ENCODE measurements around the gene SLC12A1.
"Not testable (repeated sequence)": the region's sequence is repeated elsewhere in the genome, so short reads cannot be mapped to it uniquely, and the experiment has no call there.

SLC12A1 gene

DNA sequence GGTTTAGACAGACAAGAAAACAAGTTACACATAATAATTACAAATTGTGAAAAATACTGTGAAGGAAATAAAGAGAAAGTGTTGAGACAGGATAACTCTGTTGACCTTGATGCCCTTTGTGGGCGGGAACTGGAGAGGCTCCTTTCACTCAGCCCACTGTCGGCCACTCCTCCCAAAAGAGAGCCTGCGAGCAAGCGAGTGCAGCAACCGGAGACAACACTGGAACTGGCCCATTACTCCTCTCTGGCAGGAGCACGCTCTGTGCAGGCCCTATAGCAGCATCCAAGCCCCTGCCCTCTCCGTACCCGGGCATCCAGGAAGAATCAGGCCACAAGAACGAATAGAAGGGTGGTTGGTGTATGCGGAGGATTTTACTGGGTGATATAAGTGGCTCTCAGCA is 108.9 kb downstream of the SLC12A1 start:
- no peak for DNase-seq

DNA sequence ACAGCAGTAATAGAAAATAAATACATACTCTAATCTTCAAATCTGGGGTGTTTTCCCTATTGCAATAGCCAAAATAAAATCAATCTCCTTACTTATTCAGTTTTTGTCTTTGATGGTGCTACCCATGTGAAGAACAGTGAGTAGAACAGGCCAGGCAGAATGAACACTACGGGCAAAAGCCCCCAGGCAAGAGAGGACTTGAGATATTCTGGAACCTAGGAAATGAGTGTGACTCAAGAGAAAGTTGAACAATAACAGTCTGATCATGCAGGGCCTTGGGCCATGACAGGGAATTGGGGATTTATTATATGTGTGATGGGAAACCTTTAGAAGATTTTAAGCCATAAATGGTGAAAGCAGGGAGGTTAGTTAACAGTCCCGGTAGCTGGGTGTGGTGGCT is 111.1 kb downstream of the SLC12A1 start:
- no peak for DNase-seq

DNA sequence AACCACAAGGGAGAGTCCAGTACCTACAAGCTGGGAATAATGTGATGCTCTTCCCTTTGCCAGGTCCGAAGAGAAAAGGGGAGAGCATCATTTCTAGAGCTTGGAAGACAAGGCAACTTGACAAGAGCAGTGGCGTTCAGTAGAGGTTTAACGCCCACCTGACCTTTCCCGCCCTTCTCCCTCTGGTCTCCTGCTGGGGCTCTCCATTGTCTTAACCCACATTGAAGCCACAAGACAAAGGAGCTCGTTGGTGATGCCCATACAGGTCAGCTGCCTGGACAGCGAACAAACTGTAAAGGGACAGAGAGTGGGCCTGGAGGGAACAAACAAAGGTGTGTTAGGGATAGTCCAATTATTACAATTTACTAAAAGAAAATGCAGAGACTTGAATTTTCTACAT is 112.0 kb downstream of the SLC12A1 start:
- DNase-seq, result no peak

DNA sequence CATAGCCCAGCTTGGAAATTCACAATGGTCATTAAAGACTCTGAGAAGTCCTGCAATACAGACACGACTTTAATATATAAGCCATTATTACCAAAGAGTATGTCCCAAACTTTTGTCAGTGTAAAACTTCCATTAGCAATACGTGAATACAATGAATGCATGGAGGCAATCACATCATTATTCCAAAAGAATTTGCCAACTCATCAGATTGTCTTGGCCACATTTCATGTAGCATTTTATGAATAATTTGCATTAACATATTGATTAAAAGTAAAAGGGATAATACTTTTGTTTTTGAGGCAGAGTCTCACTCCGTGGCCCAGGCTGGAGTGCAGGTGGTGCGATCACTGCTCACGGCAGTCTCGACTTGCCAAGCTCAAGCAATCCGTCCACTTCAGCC is 117.2 kb downstream of the SLC12A1 start:
- DNase-seq, result no peak

DNA sequence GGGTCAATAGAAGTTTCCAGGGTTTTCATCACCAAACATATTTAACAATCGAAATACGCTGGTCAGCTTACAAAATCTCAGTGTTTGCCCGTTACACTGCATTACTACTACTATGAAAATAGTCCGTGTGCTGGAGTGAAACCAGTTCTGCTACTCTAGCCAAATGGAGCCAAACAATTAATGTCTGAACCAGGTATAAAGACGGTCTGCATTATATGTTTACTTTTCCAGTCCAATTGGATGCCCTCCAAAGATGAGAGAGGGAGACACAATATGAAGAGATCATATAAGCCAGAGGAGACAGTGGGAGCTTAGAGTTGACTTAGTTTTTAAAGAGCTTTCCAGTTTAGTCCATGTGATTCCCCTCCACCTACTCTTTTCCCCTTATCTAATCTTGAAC is 118.8 kb downstream of the SLC12A1 start:
- no peak for DNase-seq

DNA sequence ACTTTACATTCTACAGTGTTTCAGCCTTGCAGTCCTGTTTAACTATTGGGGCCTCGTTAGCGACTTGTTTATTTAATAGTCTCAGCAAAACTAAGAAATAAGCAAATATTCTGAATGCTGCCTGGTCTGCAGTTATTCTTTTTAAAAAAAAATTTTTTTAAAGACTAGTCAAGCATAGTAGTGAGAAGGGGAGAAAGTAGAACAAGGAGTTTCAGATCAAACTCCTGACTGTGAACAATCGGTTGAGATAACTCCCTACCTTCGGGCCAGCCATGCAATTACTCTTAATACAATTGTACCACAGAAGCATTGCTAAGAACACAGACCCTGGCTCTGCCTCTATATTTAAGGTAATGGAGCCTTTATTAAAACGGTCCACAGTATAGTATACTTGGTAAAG is 119.3 kb downstream of the SLC12A1 start:
- no peak for DNase-seq

DNA sequence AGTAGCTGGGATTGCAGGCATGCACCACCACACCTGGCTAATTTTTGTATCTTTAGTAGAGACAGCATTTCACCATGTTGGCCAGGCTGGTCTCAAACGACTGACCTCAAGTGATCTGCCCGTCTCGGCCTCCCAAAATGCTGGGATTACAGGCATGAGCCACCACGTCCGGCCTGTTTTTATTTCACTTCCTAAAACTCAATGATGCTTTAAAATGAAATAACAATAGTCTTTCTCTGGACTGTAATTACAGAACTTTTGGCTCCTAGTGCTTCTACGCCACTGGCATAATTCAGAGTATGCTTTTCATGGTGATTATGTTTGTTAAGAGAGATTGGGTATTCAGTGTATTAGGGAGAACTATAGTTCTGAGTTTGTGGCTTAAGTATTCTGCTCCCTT is 120.1 kb downstream of the SLC12A1 start:
- not testable (repeated sequence) for DNase-seq

DNA sequence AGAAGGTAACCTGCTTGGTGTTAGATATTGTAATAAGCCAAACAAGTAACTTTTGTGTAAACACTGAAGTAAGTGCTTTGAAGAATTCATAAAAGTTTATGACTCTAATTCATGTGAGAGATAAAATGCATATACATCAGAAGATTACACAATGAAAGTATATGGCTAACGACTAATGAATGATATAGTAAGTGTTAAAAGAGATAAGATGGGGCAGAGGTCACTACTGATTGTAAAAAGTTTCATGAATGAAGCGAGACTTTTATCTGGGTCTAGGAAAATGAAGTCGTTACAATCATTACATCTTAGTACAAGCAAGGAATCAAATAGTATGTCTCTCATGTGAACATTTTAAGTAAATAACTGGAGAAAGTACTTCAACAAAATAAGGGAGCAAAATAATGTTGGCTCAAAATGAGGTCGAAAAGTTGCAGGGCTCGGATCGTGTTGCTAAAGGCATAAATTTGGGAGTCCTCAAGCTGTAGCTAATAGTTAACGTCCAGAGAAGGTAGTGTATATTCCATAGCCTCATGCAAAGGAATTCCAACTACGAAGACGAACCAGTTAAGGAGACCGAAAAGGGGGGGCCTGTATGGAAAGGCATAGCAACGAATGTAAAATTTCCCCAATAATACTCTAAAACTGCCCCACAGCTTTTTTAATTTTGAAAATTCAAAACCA is 124.1 kb downstream of the SLC12A1 start:
- DNase-seq, result no peak

DNA sequence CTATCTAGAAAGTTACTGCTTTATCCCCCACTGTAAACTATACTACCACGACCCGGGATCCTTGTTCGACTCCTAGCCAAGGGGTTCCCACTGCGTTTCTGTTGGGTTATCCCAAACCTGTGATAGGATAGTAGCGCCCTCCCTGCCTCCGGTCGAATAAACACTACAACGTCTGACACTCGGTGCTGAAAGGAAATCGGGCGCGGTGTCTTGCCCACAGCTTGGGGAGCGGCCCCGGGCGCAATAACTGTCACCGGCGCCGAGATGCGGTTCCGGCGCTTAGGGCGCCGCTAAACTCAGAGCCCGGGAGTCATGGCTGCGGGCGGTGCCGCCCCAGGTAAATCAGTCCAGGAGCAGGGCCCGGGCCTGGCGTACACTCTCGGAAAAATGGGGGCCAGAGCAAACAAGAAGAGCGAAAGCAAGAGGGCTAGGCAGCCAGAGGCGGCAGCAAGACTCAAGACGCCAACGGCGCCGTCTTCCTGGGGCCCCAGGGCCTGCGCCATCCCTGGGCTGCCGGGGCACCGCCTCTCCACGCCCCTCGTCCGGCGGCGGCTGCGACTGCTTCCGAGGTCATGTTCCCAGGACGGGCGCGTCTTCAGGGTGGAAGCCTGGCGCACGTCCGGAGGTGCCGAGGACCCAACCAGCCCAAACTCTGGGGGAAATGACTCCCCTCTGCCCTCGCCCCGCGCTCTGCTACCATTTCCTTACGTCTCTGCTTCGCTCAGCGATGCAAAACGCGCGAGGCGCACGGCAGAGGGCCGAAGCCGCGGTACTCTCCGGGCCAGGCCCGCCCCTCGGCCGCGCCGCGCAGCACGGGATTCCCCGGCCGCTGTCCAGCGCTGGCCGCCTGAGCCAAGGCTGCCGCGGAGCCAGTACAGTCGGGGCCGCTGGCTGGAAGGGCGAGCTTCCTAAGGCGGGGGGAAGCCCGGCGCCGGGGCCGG is 125.0 kb downstream of the SLC12A1 start, which contains the start of gene DUT:
Gene DUT, plus strand, starts transcription at position 575 of the 941 bp plus-strand sequence. Its CDS starts 87 bp downstream, at position 662.
- peak; percentile 86 to 89 for DNase-seq

DNA sequence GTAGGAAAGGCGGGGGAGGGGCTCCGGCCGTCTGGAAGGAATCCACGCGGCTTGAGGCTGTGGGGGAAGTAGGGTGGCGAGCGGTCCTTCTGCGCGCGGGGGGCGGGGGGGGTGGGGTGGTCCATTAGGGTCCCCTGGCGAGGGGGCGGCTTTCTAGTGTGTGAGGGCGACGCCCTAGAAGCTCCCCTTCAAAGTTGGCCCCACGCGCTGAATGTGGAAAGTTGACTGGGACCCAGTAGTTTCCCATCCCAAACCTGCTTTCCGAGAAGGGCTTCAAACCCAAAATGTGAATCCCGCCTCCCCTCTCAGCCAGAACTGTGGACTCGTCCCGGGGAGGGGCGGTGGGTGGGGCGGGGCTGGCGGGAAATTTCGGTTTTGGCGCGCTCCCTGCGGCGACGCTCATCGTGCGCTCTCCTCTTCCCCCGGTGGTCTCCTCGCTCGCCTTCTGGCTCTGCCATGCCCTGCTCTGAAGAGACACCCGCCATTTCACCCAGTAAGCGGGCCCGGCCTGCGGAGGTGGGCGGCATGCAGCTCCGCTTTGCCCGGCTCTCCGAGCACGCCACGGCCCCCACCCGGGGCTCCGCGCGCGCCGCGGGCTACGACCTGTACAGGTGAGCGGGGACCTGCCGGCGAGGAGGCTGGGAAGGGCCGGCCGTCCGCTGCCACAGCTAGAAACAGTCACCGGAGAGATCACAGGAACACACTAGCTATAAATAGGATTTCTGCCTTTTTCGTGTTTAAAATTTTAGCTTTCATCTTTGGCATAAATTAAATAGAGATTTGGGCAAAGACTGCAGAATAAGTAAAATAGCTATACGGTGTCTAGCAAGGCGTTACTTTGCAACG is 125.9 kb downstream of the SLC12A1 start:
- peak; percentile 85 to 88 for DNase-seq

DNA sequence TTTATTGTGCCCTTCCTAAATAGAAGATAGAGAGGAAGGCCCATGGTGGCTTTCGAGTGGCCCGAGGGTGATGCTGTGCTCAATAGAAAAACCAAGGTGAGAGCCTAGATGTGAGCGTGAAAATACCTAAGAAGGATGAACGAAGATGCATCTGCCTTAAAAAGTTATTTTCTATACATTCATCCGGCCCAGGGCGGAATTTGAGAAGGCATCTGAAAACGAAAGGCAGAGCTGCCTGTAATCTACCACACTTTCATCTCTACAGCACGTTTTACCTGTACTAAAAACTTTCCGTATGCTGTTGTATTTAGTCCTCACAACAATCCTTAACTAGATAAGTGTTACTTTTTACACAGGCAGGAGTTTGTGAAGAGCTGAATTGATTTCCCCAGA is 126.5 kb downstream of the SLC12A1 start:
- peak; percentile 32 to 38 for DNase-seq

DNA sequence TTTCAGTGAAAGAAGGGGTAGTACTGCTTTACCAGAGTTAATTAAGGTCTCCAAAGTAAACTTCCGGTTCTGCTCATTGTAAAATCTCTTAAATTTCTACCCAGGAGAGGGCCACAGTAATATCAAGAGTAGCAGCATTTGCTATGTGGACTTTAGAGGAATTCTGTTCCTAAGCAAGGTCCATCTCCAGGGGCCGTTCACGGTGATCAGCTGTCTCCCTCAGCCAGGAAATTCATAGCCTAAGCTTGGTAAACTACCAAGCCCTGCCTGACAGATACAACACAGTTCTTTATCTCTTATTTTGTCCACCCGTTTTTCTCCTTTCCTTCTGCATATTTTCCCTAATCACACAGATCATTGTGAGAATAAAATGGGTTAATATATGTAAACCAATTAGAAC is 127.4 kb downstream of the SLC12A1 start:
- no peak for DNase-seq

DNA sequence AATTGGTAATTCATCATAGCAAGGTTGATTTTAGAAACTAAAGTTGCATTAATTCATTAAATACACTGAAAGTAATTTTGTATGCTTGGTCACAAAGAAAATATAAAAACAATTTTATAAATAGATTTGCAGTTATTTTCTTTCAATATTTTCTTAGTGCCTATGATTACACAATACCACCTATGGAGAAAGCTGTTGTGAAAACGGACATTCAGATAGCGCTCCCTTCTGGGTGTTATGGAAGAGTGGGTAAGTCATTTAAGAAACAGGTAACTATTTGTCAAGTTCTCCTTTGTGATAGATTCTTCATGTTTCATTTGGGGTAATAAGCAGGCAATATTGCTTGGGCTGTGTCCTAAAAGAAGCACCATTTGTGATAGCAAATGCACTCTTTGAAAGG is 128.2 kb downstream of the SLC12A1 start:
- DNase-seq, result no peak

DNA sequence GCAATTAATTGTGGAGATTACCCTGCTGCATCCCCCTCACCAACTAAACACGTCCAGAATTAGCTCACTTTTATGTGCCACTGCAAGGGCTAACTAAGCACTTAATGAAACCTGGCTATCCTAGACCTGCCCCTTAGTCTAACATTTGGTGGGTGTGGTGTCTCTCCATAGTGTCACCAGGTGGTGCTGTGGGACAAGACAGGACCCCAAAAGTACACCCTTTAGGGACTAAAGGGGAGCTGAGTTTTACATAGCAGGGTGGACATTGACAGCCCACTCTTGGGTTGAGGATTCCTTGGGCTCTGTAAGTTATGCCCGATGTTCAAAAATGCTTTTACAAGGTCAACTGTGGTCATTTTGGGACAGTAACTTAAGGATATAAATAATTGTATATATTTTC is 130.8 kb downstream of the SLC12A1 start:
- DNase-seq, result no peak

DNA sequence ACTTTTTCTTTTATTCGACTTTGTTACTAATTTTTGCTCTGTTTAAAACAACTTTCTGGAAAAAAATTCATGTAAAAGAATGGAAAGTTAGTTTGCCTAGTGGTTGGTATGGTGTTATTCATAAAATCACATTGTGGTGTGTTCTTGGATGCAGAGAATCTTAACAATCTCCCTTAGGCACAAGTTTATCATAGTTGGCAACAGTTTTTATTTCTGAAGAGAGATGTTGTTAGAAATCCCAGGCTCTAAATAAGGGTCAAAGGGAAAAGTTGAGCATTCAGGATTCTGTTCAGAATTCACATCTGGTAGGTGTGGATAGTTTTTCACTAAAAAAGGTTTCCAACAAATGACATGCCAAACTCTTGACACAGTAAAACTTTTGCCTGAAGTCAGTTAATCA is 131.5 kb downstream of the SLC12A1 start:
- DNase-seq, result no peak

DNA sequence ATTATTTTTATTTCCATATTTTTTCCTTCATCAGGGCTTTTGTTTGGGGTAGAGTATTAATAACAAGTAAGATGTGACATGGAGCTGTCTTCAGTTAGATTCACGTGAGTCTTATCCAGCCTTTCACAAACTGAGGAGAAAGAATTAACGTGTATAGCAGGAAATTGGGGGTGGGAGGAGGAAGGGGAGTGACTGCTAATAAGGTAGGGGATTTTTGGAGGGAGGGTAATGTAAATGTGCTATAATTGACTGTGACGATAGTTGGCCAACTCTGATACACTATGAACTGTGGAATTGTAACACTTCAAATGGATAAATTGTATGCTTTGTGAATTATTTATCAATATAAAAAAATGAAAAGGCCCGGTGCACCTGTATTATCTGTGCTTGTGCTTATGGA is 134.0 kb downstream of the SLC12A1 start:
- no peak for DNase-seq

DNA sequence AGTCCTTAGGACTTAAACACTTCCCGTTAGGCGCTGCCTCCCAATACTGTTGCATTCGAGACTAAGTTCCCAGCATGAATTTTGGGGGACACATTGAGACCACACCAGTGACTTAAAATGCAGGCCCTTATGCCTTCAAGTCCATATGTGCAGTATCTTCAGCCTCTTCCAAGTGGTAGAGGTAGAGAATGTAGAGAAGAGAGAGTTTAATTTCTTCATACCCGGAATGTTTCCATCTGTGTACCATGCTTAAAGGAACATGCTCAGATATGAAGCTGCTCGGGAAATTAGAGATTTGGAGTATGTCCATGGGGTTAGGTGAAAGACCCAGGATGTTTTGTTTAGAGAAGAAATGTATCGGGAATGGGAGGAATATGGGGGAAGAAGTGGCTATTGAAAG is 137.8 kb downstream of the SLC12A1 start:
- no peak for DNase-seq

DNA sequence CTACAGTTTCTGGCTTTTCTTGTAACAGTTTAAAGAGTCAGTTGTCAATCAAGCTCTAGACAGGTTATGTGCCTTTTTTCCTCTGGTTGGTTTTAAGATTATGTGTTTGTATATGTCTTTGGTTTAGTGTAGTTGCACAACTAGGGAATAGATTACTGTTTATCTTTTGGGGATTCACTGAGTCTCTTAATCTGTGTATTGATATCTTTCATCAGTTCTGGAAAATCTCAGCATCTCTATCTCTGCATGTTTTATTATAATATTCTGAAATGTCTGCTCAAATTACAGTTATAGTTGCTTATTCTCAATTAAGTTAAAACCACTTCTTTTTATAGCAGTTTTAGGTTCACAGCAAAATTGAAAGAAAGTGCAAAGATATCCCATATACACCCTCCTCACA is 139.4 kb downstream of the SLC12A1 start:
- DNase-seq, result no peak

DNA sequence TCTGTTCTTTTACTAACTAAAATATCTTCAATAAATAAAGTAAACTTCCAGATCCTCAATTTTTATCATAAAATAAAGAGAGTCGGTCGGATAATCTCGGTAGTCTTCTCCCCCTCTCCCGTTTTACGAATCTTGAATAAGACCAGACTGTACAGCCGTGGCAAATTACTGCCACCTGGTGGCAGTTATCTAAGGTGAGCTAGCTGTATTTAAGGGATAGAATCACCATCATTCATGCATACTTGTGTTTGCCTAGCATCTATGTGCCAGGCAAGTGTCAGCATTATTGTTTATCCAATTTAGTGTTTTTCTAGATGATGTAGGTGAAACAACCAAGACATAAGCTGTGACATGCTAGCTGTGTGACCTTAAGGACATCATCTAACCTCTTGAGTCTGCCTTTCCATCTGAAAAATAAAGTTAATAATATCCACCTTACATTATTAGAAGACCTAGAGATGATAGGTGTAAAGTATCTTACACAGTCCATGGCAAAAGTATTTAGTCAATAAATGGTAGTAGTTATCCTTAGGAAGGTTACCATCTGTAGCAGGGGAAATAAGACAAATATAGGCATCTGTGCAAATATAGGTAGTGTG is 146.5 kb downstream of the SLC12A1 start:
- DNase-seq, result peak; percentile 40 to 46

Measured in activated T-cell treated with anti-CD3 and anti-CD28 coated beads, Interleukin-2, amount 50 U/mL, for 48 hours (primary cell).